H1 (cell line): ENCODE data around the gene NRL. TPM values are rescaled to one million over a fixed set of nuclear protein-coding genes. Genes with fewer than 3 reads are reported as not detected.

Experiments
- CTCF ChIA-PET: fragments of 300-600 bp; sonication (Branson Sonifier 250); formaldehyde crosslinking; loops from one replicate; lab custom pipeline; 2021; ENCODE audit not compliant: partially characterized antibody; lab: Charles Lee
- POLR2A ChIA-PET: fragments of 300-600 bp; sonication (Branson Sonifier 250); formaldehyde crosslinking; loops from one replicate; lab custom pipeline; 2021; ENCODE audit warnings: inconsistent platforms; ENCODE audit not compliant: partially characterized antibody; lab: Charles Lee
- DNase-seq, 2 experiments: peaks; one replicate each; pipeline versions ENCODE4 v3.0.0 to v3.0.0-alpha.2; 2010 to 2022; ENCODE audit warnings: low spot score in 2 of 2, low read depth in 1 of 2, mixed read lengths in 1 of 2
- FAIRE-seq: peaks from 2 replicates; lab custom pipeline; 2011; peaks lifted over from hg19 to GRCh38; lab: Jason Lieb, UNC
- H2AFZ ChIP-seq: 2 replicates; pipeline ENCODE4 v1.8.1; 2012; ENCODE audit warnings: low read length, inconsistent platforms
- H2AK5ac ChIP-seq: 2 replicates; pipeline ENCODE4 v1.6.1; 2013; ENCODE audit warnings: low read depth, low read length
- H2BK120ac ChIP-seq: replicated peaks from 2 replicates; pipeline ENCODE3; 2013; ENCODE audit warnings: low read depth, low read length, inconsistent platforms
- H2BK12ac ChIP-seq: 2 replicates; pipeline ENCODE4 v1.6.1; 2013; ENCODE audit warnings: low read depth, low read length
- H2BK15ac ChIP-seq: 2 replicates; pipeline ENCODE4 v1.6.1; 2013; ENCODE audit warnings: low read length
- H2BK20ac ChIP-seq: 2 replicates; pipeline ENCODE4 v1.6.1; 2013; ENCODE audit warnings: low read length
- H2BK5ac ChIP-seq: 2 replicates; pipeline ENCODE4 v1.6.1; 2013; ENCODE audit warnings: low read depth, low read length
- H3K14ac ChIP-seq: 2 replicates; pipeline ENCODE4 v1.6.1; 2013; ENCODE audit warnings: inconsistent platforms; ENCODE audit not compliant: insufficient read length
- H3K18ac ChIP-seq: 2 replicates; pipeline ENCODE4 v1.6.1; 2013; ENCODE audit warnings: low read length; ENCODE audit errors: extremely low read depth
- H3K23ac ChIP-seq: 2 replicates; pipeline ENCODE4 v1.6.1; 2013; ENCODE audit warnings: inconsistent platforms; ENCODE audit not compliant: insufficient read length
- H3K23me2 ChIP-seq: 2 replicates; pipeline ENCODE4 v1.6.1; 2013; ENCODE audit warnings: low read depth, low read length
- H3K27ac ChIP-seq: 2 replicates; pipeline ENCODE4 v1.6.1; 2011; ENCODE audit warnings: low read depth, low read length, inconsistent platforms
- H3K27me3 ChIP-seq, 4 experiments: replicated peaks in 1 of 4; 1 replicate in 1 of 4; 2 replicates in 3 of 4; pipeline versions ENCODE4 v1.6.1 to v1.8.1; 2011 to 2013; ENCODE audit warnings: low read length in 3 of 4, mild to moderate bottlenecking in 3 of 4, inconsistent platforms in 2 of 4, mixed read lengths in 2 of 4, moderate library complexity in 1 of 4; ENCODE audit not compliant: control insufficient read depth in 3 of 4, insufficient read depth in 3 of 4; ENCODE audit errors: extremely low read depth in 1 of 4
- H3K36me3 ChIP-seq, 4 experiments: 2 replicates each; pipeline versions ENCODE4 v1.6.1 to v1.8.1; 2011 to 2013; ENCODE audit warnings: mild to moderate bottlenecking in 4 of 4, low read length in 3 of 4, moderate library complexity in 2 of 4, control low read depth in 1 of 4, inconsistent platforms in 1 of 4; ENCODE audit not compliant: insufficient read depth in 4 of 4, control insufficient read depth in 2 of 4
- H3K4ac ChIP-seq: replicated peaks from 2 replicates; pipeline ENCODE3; 2013; ENCODE audit warnings: low read length, low read depth, mixed read lengths, inconsistent platforms; ENCODE audit not compliant: insufficient read length
- H3K4me1 ChIP-seq, 4 experiments: replicated peaks in 1 of 4; 1 replicate in 1 of 4; 2 replicates in 3 of 4; pipeline versions ENCODE4 v1.6.1 to v1.8.1; 2011 to 2013; ENCODE audit warnings: low read length in 3 of 4, inconsistent platforms in 2 of 4, mixed read lengths in 1 of 4; ENCODE audit not compliant: insufficient read depth in 4 of 4, control insufficient read depth in 3 of 4
- H3K4me2 ChIP-seq, 2 experiments: 2 replicates each; pipeline versions ENCODE4 v1.6.1 to v1.8.1; 2011 to 2013; ENCODE audit warnings: low read depth in 2 of 2, low read length in 2 of 2, control low read depth in 1 of 2, inconsistent platforms in 1 of 2, mild to moderate bottlenecking in 1 of 2; ENCODE audit not compliant: insufficient read depth in 1 of 2
- H3K4me3 ChIP-seq, 4 experiments: fragments of 200-600, 300-600 bp in 1 of 4; sonication (generic), shearing (Covaris generic), sonication (Bioruptor Twin) in 1 of 4; 2 replicates each; pipeline versions ENCODE4 v1.5.1 to v1.8.1; 2011 to 2016; ENCODE audit warnings: low read length in 4 of 4, low read depth in 3 of 4, control low read depth in 2 of 4, inconsistent platforms in 2 of 4, mild to moderate bottlenecking in 2 of 4, mixed read lengths in 1 of 4, moderate library complexity in 1 of 4; ENCODE audit not compliant: insufficient read depth in 2 of 4; ENCODE audit errors: extremely low read depth in 1 of 4
- H3K56ac ChIP-seq: replicated peaks from 2 replicates; pipeline ENCODE3; 2013; ENCODE audit warnings: low read depth, mild to moderate bottlenecking, mixed read lengths, low read length, inconsistent platforms; ENCODE audit not compliant: insufficient read length
- H3K79me1 ChIP-seq: 2 replicates; pipeline ENCODE4 v1.6.1; 2013; ENCODE audit warnings: low read depth, low read length, control low read depth
- H3K79me2 ChIP-seq, 2 experiments: 2 replicates each; pipeline versions ENCODE4 v1.6.1 to v1.8.1; 2012 to 2013; ENCODE audit warnings: low read length in 2 of 2, mild to moderate bottlenecking in 2 of 2, inconsistent platforms in 1 of 2; ENCODE audit not compliant: insufficient read depth in 2 of 2, control insufficient read depth in 1 of 2
- H3K9ac ChIP-seq, 4 experiments: replicated peaks in 1 of 4; 1 replicate in 1 of 4; 2 replicates in 3 of 4; pipeline versions ENCODE4 v1.6.1 to v1.8.1; 2011 to 2013; ENCODE audit warnings: low read depth in 3 of 4, low read length in 3 of 4, control low read depth in 2 of 4, mild to moderate bottlenecking in 2 of 4, moderate library complexity in 2 of 4, inconsistent platforms in 1 of 4; ENCODE audit errors: extremely low read depth in 1 of 4
- H3K9me3 ChIP-seq, 2 experiments: 2 replicates each; pipeline versions ENCODE4 v1.6.1 to v1.8.1; 2012 to 2013; ENCODE audit warnings: mild to moderate bottlenecking in 2 of 2, moderate library complexity in 2 of 2, control low read depth in 1 of 2, inconsistent platforms in 1 of 2, low read depth in 1 of 2, low read length in 1 of 2, mixed read lengths in 1 of 2; ENCODE audit not compliant: insufficient read depth in 2 of 2
- H4K20me1 ChIP-seq, 2 experiments: replicated peaks in 1 of 2; 2 replicates each; pipeline versions ENCODE3 to v1.8.1; 2011 to 2013; ENCODE audit warnings: inconsistent platforms in 2 of 2, low read length in 2 of 2, mild to moderate bottlenecking in 1 of 2; ENCODE audit not compliant: insufficient read depth in 2 of 2, control insufficient read depth in 1 of 2
- H4K5ac ChIP-seq: 2 replicates; pipeline ENCODE4 v1.6.1; 2013; ENCODE audit warnings: low read length, low read depth, mixed read lengths, inconsistent platforms; ENCODE audit not compliant: insufficient read length
- H4K8ac ChIP-seq: 2 replicates; pipeline ENCODE4 v1.8.0; 2013; ENCODE audit warnings: mild to moderate bottlenecking, moderate library complexity, low read length, inconsistent platforms; ENCODE audit not compliant: insufficient read depth; ENCODE audit errors: extremely low read depth
- H4K91ac ChIP-seq: replicated peaks from 2 replicates; pipeline ENCODE3; 2013; ENCODE audit warnings: low read length, mixed read lengths, inconsistent platforms; ENCODE audit not compliant: insufficient read length
- BCL11A ChIP-seq, 2 experiments: IDR thresholded peaks; one replicate each; pipeline ENCODE4 v1.6.1; 2011; ENCODE audit warnings: low read depth in 2 of 2, low read length in 2 of 2, mild to moderate bottlenecking in 2 of 2
- CTBP2 ChIP-seq: IDR thresholded peaks from 2 replicates; pipeline ENCODE4 v1.7.0; 2011; ENCODE audit warnings: borderline replicate concordance, mild to moderate bottlenecking, moderate library complexity, mixed read lengths, low read length; ENCODE audit not compliant: insufficient read depth, insufficient read length
- GTF2F1 ChIP-seq: IDR thresholded peaks from 2 replicates; pipeline ENCODE4 v1.6.1; 2012; ENCODE audit warnings: low read depth, low read length, improper control_type of control experiment, borderline replicate concordance
- HDAC2 ChIP-seq, 2 experiments: fragments of 300-600 bp in 1 of 2; sonication (generic) in 1 of 2; IDR thresholded peaks; 2 replicates each; pipeline ENCODE4 v1.6.1; 2011 to 2012; ENCODE audit warnings: low read depth in 2 of 2, low read length in 2 of 2, mild to moderate bottlenecking in 2 of 2, moderate library complexity in 2 of 2, borderline replicate concordance in 1 of 2, inconsistent platforms in 1 of 2
- HDAC6 ChIP-seq: IDR thresholded peaks from one replicate; pipeline ENCODE4 v1.7.1; 2012; ENCODE audit warnings: low read depth, mild to moderate bottlenecking, inconsistent platforms, low read length, moderate library complexity
- JUND ChIP-seq: IDR thresholded peaks from 2 replicates; pipeline ENCODE4 v1.6.1; 2011; ENCODE audit warnings: mild to moderate bottlenecking, improper control_type of control experiment, low read length
- KDM1A ChIP-seq: fragments of 200-600, 300-600 bp; sonication (generic); IDR thresholded peaks from 2 replicates; pipeline ENCODE4 v1.7.1; 2016; ENCODE audit warnings: mild to moderate bottlenecking, low read length, borderline replicate concordance
- KDM4A ChIP-seq: IDR thresholded peaks from one replicate; pipeline ENCODE4 v1.7.1; 2012; ENCODE audit warnings: low read depth, mild to moderate bottlenecking, moderate library complexity, low read length, inconsistent platforms; ENCODE audit not compliant: severe bottlenecking
- MAX ChIP-seq: IDR thresholded peaks from 2 replicates; pipeline ENCODE4 v1.6.1; 2012; ENCODE audit warnings: inconsistent platforms
- WGBS, 2 experiments: shearing (Covaris generic) in 1 of 2; methylation state at CpG; one replicate each; pipeline versions ENCODE4 v1.1.6 to v1.1.7; 2013 to 2015; ENCODE audit warnings: low lambda C conversion rate in 2 of 2, mixed read lengths in 2 of 2, inconsistent platforms in 1 of 2, low coverage in 1 of 2, missing lambda C conversion rate in 1 of 2; ENCODE audit not compliant: insufficient replicate concordance in 2 of 2, insufficient coverage in 1 of 2, insufficient read length in 1 of 2; ENCODE audit errors: extremely low coverage in 1 of 2, missing lambda C conversion rate in 1 of 2; 5-methylcytosine and 5-hydroxymethylcytosine counted together
- polyA plus RNA-seq, 7 experiments: library from polyadenylated mRNA; depleted of rRNA in 3 of 7; stranded (reverse) in 5 of 7; unstranded in 2 of 7; fragments of >200 nt in 5 of 7; fragments of 200-250 nt in 2 of 7; gene quantifications; 1 replicate in 5 of 7; 2 replicates in 1 of 7; 4 replicates in 1 of 7; pipeline versions ENCODE4 v1.2.1 to v1.2.3, GENCODE V29; 2011 to 2013; ENCODE audit warnings: missing spikeins in 2 of 7, mixed read lengths in 2 of 7
- total RNA-seq: library from RNA; stranded (reverse); fragmentation: NEBNext Ultra II Directional; extraction: Animal tissue kit (Norgen Biotek cat#: 25700); gene quantifications from 2 replicates; pipeline ENCODE4 v1.2.1, GENCODE V29; 2021

Gene NRL
- total and polyA plus RNA-seq, 2 of the 8 experiments (the other 6 are each of a cell fraction or from before 2014, with no cell fraction given), result 1.1 to 2.2 TPM

DNA sequence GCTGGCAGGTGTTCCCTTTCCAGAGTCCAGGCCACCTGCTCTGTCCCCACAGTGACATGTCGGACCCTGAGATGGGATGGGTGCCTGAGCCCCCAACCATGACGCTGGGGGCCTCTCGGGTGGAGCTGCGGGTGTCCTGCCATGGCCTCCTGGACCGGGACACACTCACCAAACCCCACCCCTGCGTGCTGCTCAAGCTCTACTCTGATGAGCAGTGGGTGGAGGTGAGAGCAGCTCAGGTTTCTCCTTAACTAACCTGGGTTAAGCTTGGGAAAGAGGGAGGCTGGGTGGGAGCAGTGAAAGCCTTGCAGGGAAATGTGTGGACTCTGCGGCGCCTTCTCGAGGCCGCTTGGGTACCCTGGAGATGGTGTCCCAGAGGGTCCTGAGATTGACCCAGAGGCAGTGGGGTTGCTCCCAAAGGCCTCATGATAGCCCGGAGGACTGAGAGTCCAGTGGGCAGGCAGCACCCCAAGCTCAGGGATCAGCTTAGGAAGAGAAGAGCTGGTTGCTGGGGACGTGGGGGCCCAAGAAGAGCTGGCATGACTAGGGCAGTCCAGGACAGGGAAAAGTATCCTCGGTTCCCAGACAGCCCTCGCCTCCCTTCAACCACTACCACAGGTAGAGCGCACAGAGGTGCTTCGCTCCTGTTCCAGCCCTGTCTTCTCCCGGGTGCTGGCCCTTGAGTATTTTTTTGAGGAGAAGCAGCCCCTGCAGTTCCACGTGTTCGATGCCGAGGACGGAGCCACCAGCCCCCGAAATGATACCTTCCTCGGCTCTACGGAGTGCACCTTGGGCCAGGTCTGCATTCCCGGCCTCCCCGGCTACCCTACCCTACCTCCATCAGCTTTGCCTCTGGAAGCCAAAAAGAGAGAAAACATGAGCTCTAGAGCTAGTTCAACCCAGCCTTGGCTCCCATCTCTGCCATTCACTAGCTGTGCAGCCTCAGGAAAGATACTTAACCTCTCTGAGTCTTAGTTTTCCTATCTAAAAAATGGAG, 41.6 kb downstream of the NRL start:
- no peak overlapping the region for H3K14ac ChIP-seq
- 86% methylated on average over 24 of the region's 26 CpGs; no CpG with 5 or more reads in 1 of the 2 experiments for WGBS, 2 experiments
- H3K79me1 ChIP-seq, result no peaks in the 10 kb centered on the region
- H3K23ac ChIP-seq, result no peak overlapping the region
- no peak overlapping the region for H2AFZ ChIP-seq
- H2BK120ac ChIP-seq, result no peak overlapping the region
- H4K8ac ChIP-seq, result peak overlapping the region; percentile 31; the same call in 1 of the 2 replicates
- no peak overlapping the region for H3K18ac ChIP-seq
- H2AK5ac ChIP-seq, result no peak overlapping the region
- H3K79me2 ChIP-seq, result no peaks in the 10 kb centered on the region
- H4K91ac ChIP-seq, result no peak overlapping the region
- no peak overlapping the region for H3K4me3 ChIP-seq
- no peak overlapping the region for H3K9ac ChIP-seq
- no peak overlapping the region for H2BK5ac ChIP-seq
- no peak overlapping the region; the same call in 1 of the 2 replicates for H2BK12ac ChIP-seq
- POLR2A ChIA-PET, result interaction anchor here (1.0 to 27.2 kb wide), 5 partner anchors 8 to 108 kb away, joined by 3 to 626 read pairs (median 5); partner anchors contain the start of gene PCK2
- no peaks in the 10 kb centered on the region for H3K9me3 ChIP-seq
- no peak overlapping the region for H3K27ac ChIP-seq
- DNase-seq (no peak), FAIRE-seq (no peak)
- H3K36me3 ChIP-seq, result no peaks in the 10 kb centered on the region
- no peak overlapping the region for H2BK15ac ChIP-seq
- no peaks in the 10 kb centered on the region; a peak in 1 of 7 replicates for H3K27me3 ChIP-seq
- no peak overlapping the region for H4K5ac ChIP-seq
- H3K4me1 ChIP-seq, result peaks cover 0 to 1% (median 0%) of the 10 kb centered on the region in 4 experiments; a peak in 2 of 7 replicates
- H3K4me2 ChIP-seq, result no peak overlapping the region
- no peak overlapping the region for H3K56ac ChIP-seq
- H4K20me1 ChIP-seq, result no peaks in the 10 kb centered on the region
- no peak overlapping the region for H2BK20ac ChIP-seq
- H3K4ac ChIP-seq, result no peak overlapping the region
- CTCF ChIA-PET, result interaction anchor here (1.0 to 23.8 kb wide), 10 partner anchors 12 to 235 kb away, joined by 3 to 316 read pairs (median 8); partner anchors contain the start of gene PCK2
- H3K23me2 ChIP-seq, result no peaks in the 10 kb centered on the region
- TF ChIP-seq KDM4A, result no peak
- no peak for TF ChIP-seq HDAC2 (IDR thresholded peaks at IDR 0.05; ENCODE audit: borderline replicate concordance in 1 of 2, low read depth in 2 of 2, low read length in 2 of 2)
- TF ChIP-seq HDAC6, result no peak
- no peak for TF ChIP-seq MAX
- TF ChIP-seq JUND, result no peak
- TF ChIP-seq BCL11A (IDR thresholded peaks at IDR 0.05; ENCODE audit: low read depth in 2 of 2, low read length in 2 of 2), result no peak
- no peak for TF ChIP-seq GTF2F1
- no peak for TF ChIP-seq CTBP2
- no peak for TF ChIP-seq KDM1A
